Activated CD8-positive, alpha-beta T cell treated with anti-CD3 and anti-CD28 coated beads, Interleukin-2, amount 10 ng/mL, durations not matched to agents 7 days and 5 days (primary cell): Measurements from ENCODE around the gene ABCD1. TPM values are rescaled to one million over a fixed set of nuclear protein-coding genes. Genes with fewer than 3 reads are reported as not detected.

ENCODE experiments used
- ATAC-seq: fragments of 150-1000 bp; cut with Tn5 transposase; one replicate; pipeline ENCODE4 v1.10.0; 2021; ENCODE audit warnings: moderate library complexity
- CTCF ChIA-PET: fragments of 350-600 bp; sonication (Branson Sonifier 250); formaldehyde crosslinking; loops from one replicate; lab custom pipeline; 2021; ENCODE audit warnings: antibody characterized with exemption; lab: Charles Lee
- POLR2A ChIA-PET: fragments of 350-600 bp; sonication (Branson Sonifier 250); formaldehyde crosslinking; loops from one replicate; lab custom pipeline; 2021; ENCODE audit warnings: antibody characterized with exemption; lab: Charles Lee
- DNase-seq: peaks from one replicate; pipeline ENCODE4 v3.0.0-alpha.2; 2020
- H3K27ac Mint-ChIP-seq: one replicate; pipeline ENCODE4 v1.8.0; 2021; ENCODE audit warnings: mild to moderate bottlenecking, mixed read lengths
- H3K27me3 Mint-ChIP-seq: one replicate; pipeline ENCODE4 v1.8.0; 2021; ENCODE audit warnings: low read depth, mixed read lengths
- H3K36me3 Mint-ChIP-seq: one replicate; pipeline ENCODE4 v1.8.0; 2021; ENCODE audit warnings: low read depth, mixed read lengths
- H3K4me1 Mint-ChIP-seq: one replicate; pipeline ENCODE4 v1.8.0; 2021; ENCODE audit warnings: low read depth, mixed read lengths
- H3K4me3 Mint-ChIP-seq: one replicate; pipeline ENCODE4 v1.8.0; 2021; ENCODE audit warnings: mild to moderate bottlenecking, mixed read lengths
- H3K9me3 Mint-ChIP-seq: one replicate; pipeline ENCODE4 v1.8.0; 2022; ENCODE audit warnings: mixed read lengths; ENCODE audit not compliant: insufficient read depth
- total RNA-seq, 2 experiments: library from RNA; stranded (reverse); gene quantifications; one replicate each; pipeline ENCODE4 v1.2.3, GENCODE V29; 2021

Gene ABCD1
- total RNA-seq, 2 experiments from 2014 or later = 14.6 to 15.9 TPM

DNA sequence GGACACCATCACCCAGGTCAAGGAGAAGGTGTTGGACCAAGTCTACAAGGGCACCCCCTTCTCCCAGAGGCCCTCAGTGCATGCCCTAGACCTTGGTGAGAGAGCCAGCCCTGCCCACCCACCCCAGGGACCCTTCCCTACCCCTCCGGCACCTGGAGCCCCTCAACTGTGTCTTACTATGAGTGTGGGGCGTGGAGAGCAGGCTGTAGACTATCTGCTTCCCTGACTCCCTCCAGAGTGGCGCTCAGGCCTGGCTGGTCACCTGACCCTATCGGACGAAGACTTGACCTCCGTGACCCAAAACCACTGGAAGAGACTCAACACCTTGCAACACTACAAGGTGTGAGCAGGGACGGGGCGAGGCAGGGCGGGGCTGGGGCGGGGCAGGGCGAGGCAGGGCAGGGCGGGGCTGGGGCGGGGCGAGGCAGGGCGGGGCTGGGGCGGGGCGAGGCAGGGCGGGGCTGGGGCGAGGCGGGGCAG is 51.5 kb downstream of the ABCD1 start:
- ATAC-seq (no peak), DNase-seq (no peak)
- no peaks in the 10 kb centered on the region for H3K9me3 Mint-ChIP-seq
- H3K4me1 Mint-ChIP-seq = peaks cover 7% of the 10 kb centered on the region
- ChIA-PET CTCF (no interaction called here), POLR2A (no interaction called here)
- peaks cover 6% of the 10 kb centered on the region for H3K27me3 Mint-ChIP-seq
- H3K36me3 Mint-ChIP-seq = no peaks in the 10 kb centered on the region
- H3K27ac Mint-ChIP-seq = no peak overlapping the region
- H3K4me3 Mint-ChIP-seq = no peak overlapping the region

GRCh38 chrX:153776611-153777045 is 52.0 kb downstream of the ABCD1 start:
- CTCF ChIA-PET = no interaction called here
- Mint-ChIP-seq H3K4me1 (peaks cover 7% of the 10 kb centered on the region), H3K27ac (no peak overlapping the region), H3K4me3 (no peak overlapping the region), H3K9me3 (no peaks in the 10 kb centered on the region), H3K36me3 (no peaks in the 10 kb centered on the region), H3K27me3 (peaks cover 6% of the 10 kb centered on the region)
- no peak for DNase-seq
- no peak for ATAC-seq
- POLR2A ChIA-PET = no interaction called here

GRCh38 chrX:153777261-153778090 is 52.8 kb downstream of the ABCD1 start:
- DNase-seq (no peak), ATAC-seq (no peak)
- H3K36me3 Mint-ChIP-seq = no peaks in the 10 kb centered on the region
- ChIA-PET CTCF (no interaction called here), POLR2A (no interaction called here)
- H3K27me3 Mint-ChIP-seq = peaks cover 6% of the 10 kb centered on the region
- no peaks in the 10 kb centered on the region for H3K9me3 Mint-ChIP-seq
- H3K4me1 Mint-ChIP-seq = peaks cover 7% of the 10 kb centered on the region
- no peak overlapping the region for H3K27ac Mint-ChIP-seq
- no peak overlapping the region for H3K4me3 Mint-ChIP-seq

- Mint-ChIP-seq H3K9me3 (no peaks in the 10 kb centered on the region), H3K27me3 (peaks cover 6% of the 10 kb centered on the region), H3K4me3 (no peak overlapping the region), H3K36me3 (no peaks in the 10 kb centered on the region), H3K4me1 (peaks cover 7% of the 10 kb centered on the region), H3K27ac (no peak overlapping the region)
- CTCF ChIA-PET = interaction anchor here (1.0 to 1.1 kb wide), 2 partner anchors 10 to 16 kb away, joined by 3 to 4 read pairs; partner anchors contain the start of genes IDH3G and SSR4
- ATAC-seq (no peak), DNase-seq (no peak)
- POLR2A ChIA-PET = no interaction called here
These were observed 53.5 kb downstream of the ABCD1 start for GRCh38 chrX:153778181-153778580.

DNA sequence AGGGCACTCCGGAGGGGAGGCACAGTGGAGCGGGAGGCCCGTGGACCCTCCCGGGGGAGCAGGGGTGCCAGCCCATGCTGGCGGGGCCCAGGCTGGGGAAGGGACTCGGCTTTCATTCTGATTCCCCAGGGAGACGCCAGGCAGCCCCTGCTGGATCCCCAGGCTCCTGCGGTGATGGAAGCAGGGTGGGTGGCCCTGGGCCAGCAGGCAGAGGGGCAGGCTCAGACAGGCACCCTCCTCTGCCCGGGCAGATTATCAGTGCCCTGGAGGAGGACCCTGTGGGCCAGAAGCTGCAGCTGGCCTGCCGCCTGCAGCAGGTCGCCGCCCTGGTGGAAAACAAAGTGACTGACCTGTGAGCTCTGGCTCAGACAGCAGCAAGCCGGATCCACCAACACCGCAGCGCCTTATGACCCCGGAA is 54.0 kb downstream of the ABCD1 start:
- Mint-ChIP-seq H3K4me1 (peaks cover 7% of the 10 kb centered on the region), H3K4me3 (no peak overlapping the region), H3K9me3 (no peaks in the 10 kb centered on the region), H3K27ac (no peak overlapping the region), H3K27me3 (peaks cover 6% of the 10 kb centered on the region), H3K36me3 (no peaks in the 10 kb centered on the region)
- CTCF ChIA-PET = interaction anchor here (0.6 to 1.1 kb wide), 3 partner anchors 11 to 248 kb away, joined by 3 to 4 read pairs (median 3); partner anchors contain the start of genes IDH3G and SSR4
- POLR2A ChIA-PET = no interaction called here
- DNase-seq = no peak
- no peak for ATAC-seq

- CTCF ChIA-PET = no interaction called here
- no peaks in the 10 kb centered on the region for H3K9me3 Mint-ChIP-seq
- POLR2A ChIA-PET = no interaction called here
- H3K4me1 Mint-ChIP-seq = peaks cover 7% of the 10 kb centered on the region
- peaks cover 6% of the 10 kb centered on the region for H3K27me3 Mint-ChIP-seq
- H3K27ac Mint-ChIP-seq = no peak overlapping the region
- H3K36me3 Mint-ChIP-seq = no peaks in the 10 kb centered on the region
- no peak overlapping the region for H3K4me3 Mint-ChIP-seq
- ATAC-seq (no peak), DNase-seq (no peak)
These were observed 55.4 kb downstream of the ABCD1 start for GRCh38 chrX:153779891-153780677.

GRCh38 chrX:153780678-153781427 is 56.2 kb downstream of the ABCD1 start, which contains the start of gene SRPK3:
Gene SRPK3, plus strand, starts transcription at chrX:153781041. Its CDS starts 46 bp downstream, at chrX:153781087.
- peaks cover 6% of the 10 kb centered on the region for H3K27me3 Mint-ChIP-seq
- DNase-seq = no peak
- no peaks in the 10 kb centered on the region for H3K9me3 Mint-ChIP-seq
- H3K4me3 Mint-ChIP-seq = no peak within 1 kb of the TSS
- peak; percentile 18 for ATAC-seq
- no peak within 1 kb of the TSS for H3K27ac Mint-ChIP-seq
- ChIA-PET CTCF (no interaction called here), POLR2A (no interaction called here)
- H3K36me3 Mint-ChIP-seq = no peaks in the 10 kb centered on the region
- peaks cover 7% of the 10 kb centered on the region for H3K4me1 Mint-ChIP-seq

GRCh38 chrX:153781428-153782047 is 56.9 kb downstream of the ABCD1 start:
- ChIA-PET POLR2A (no interaction called here), CTCF (no interaction called here)
- peaks cover 7% of the 10 kb centered on the region for H3K4me1 Mint-ChIP-seq
- no peak overlapping the region for H3K27ac Mint-ChIP-seq
- peaks cover 6% of the 10 kb centered on the region for H3K27me3 Mint-ChIP-seq
- H3K9me3 Mint-ChIP-seq = no peaks in the 10 kb centered on the region
- H3K4me3 Mint-ChIP-seq = no peak overlapping the region
- ATAC-seq (no peak), DNase-seq (no peak)
- H3K36me3 Mint-ChIP-seq = peaks cover 4% of the 10 kb centered on the region

- H3K4me3 Mint-ChIP-seq = no peak overlapping the region
- peaks cover 6% of the 10 kb centered on the region for H3K27me3 Mint-ChIP-seq
- POLR2A ChIA-PET = no interaction called here
- H3K36me3 Mint-ChIP-seq = peaks cover 7% of the 10 kb centered on the region
- no peaks in the 10 kb centered on the region for H3K9me3 Mint-ChIP-seq
- DNase-seq (no peak), ATAC-seq (no peak)
- H3K27ac Mint-ChIP-seq = no peak overlapping the region
- H3K4me1 Mint-ChIP-seq = peaks cover 7% of the 10 kb centered on the region
- CTCF ChIA-PET = no interaction called here
These were observed 57.7 kb downstream of the ABCD1 start for GRCh38 chrX:153782313-153782712.

- Mint-ChIP-seq H3K4me1 (peaks cover 7% of the 10 kb centered on the region), H3K9me3 (no peaks in the 10 kb centered on the region), H3K36me3 (peaks cover 8% of the 10 kb centered on the region), H3K27me3 (peaks cover 6% of the 10 kb centered on the region), H3K27ac (no peak overlapping the region), H3K4me3 (no peak overlapping the region)
- ChIA-PET POLR2A (no interaction called here), CTCF (interaction anchor here (1.3 kb wide), 1 partner anchor 19 kb away, joined by 3 read pairs; the partner anchor contains the start of gene PLXNB3)
- no peak for ATAC-seq
- no peak for DNase-seq
These were observed 58.2 kb downstream of the ABCD1 start for GRCh38 chrX:153782871-153783270.
